K562 (cell line): ENCODE data around the gene DCP2. TPM values are rescaled to one million over a fixed set of nuclear protein-coding genes. Genes with fewer than 3 reads are reported as not detected.

Experiments used
- BMI1 ChIP-seq: fragments of 150-350 bp; IDR thresholded peaks from 2 replicates; pipeline ENCODE4 v1.6.1; 2014; ENCODE audit warnings: low read length
- MGA ChIP-seq: fragments of 450-650 bp; IDR thresholded peaks from 2 replicates; pipeline ENCODE4 v1.6.1; 2016; ENCODE audit warnings: mild to moderate bottlenecking, moderate library complexity
- TFE3 ChIP-seq: fragments of 450-650 bp; formaldehyde crosslinking; IDR thresholded peaks from 2 replicates; pipeline ENCODE4 v1.4.0; 2020; ENCODE audit warnings: mild to moderate bottlenecking, mixed read lengths
- polyA plus RNA-seq, 8 experiments: library from polyadenylated mRNA; depleted of rRNA in 4 of 8; stranded (reverse) in 5 of 8; unstranded in 3 of 8; fragments of >200 nt; fragmentation: Nextera tagmentation in 2 of 8; fragmentation: Illumina TruSeq in 1 of 8; extraction: Ambion mirVana in 2 of 8; extraction: Trizol in 1 of 8; gene quantifications; 2 replicates each; pipeline versions ENCODE4 v1.2.1 to v1.2.3, GENCODE V29; 2011 to 2014; ENCODE audit warnings: inconsistent platforms in 1 of 8, missing spikeins in 1 of 8
- total RNA-seq, 7 experiments: library from RNA; depleted of rRNA in 6 of 7; stranded (reverse); fragments of >200 nt in 6 of 7; fragmentation: Illumina TruSeq in 2 of 7; extraction: Trizol in 2 of 7; gene quantifications; 2 replicates each; pipeline versions ENCODE4 v1.2.1 to v1.2.3, GENCODE V29; 2011 to 2021; ENCODE audit warnings: low replicate concordance in 1 of 7

The DCP2 gene
- total and polyA plus RNA-seq, 9 of the 15 experiments (the other 6 are each of a cell fraction or from before 2014, with no cell fraction given): 25.9 to 109 (median 46.7) TPM

- TF ChIP-seq TFE3 (CRISPR knock-in tag) (no peak), BMI1 (no peak), MGA (no peak)
These were observed 27.2 kb downstream of the DCP2 start (continued) for GRCh38 chr5:113003763-113004162.
